Natural killer cell (primary cell): Measurements from ENCODE around the gene METTL25. TPM values are rescaled to one million over a fixed set of nuclear protein-coding genes. Genes with fewer than 3 reads are reported as not detected.

Experiments
- ATAC-seq, 3 donors: fragments of 150-1000 bp in 2 of 3; fragments of 200-7000 bp in 1 of 3; cut with Tn5 transposase; 1 replicate in 1 of 3; 2 replicates in 2 of 3; pipeline ENCODE4 v1.10.0; 2021; ENCODE audit warnings: mild to moderate bottlenecking in 2 of 3, moderate library complexity in 2 of 3
- DNase-seq, 2 donors: peaks; one replicate each; pipeline versions ENCODE4 v3.0.0 to v3.0.0-alpha.2; 2013 to 2021; ENCODE audit warnings: mixed read lengths in 1 of 2
- H3K27ac ChIP-seq: one replicate; pipeline ENCODE4 v1.5.1; 2013; ENCODE audit warnings: mild to moderate bottlenecking, low read length
- H3K27me3 ChIP-seq: one replicate; pipeline ENCODE4 v1.6.1; 2013; ENCODE audit warnings: low read length; ENCODE audit not compliant: control insufficient read depth, insufficient read depth
- H3K36me3 ChIP-seq: one replicate; pipeline ENCODE4 v1.6.1; 2013; ENCODE audit warnings: low read length; ENCODE audit not compliant: control insufficient read depth, insufficient read depth
- H3K4me1 ChIP-seq: one replicate; pipeline ENCODE4 v1.6.1; 2013; ENCODE audit warnings: low read length; ENCODE audit not compliant: control insufficient read depth, insufficient read depth
- H3K4me3 ChIP-seq: one replicate; pipeline ENCODE4 v1.5.1; 2013; ENCODE audit warnings: low read length
- H3K9me3 ChIP-seq: one replicate; pipeline ENCODE4 v1.6.1; 2013; ENCODE audit warnings: low read length; ENCODE audit not compliant: control insufficient read depth, insufficient read depth
- H3K27ac Mint-ChIP-seq, 2 donors: one replicate each; pipeline ENCODE4 v1.8.0; 2022; ENCODE audit warnings: mild to moderate bottlenecking in 2 of 2, mixed read lengths in 2 of 2, moderate library complexity in 1 of 2
- H3K27me3 Mint-ChIP-seq, 2 donors: one replicate each; pipeline ENCODE4 v1.8.0; 2022; ENCODE audit warnings: low read depth in 2 of 2, mixed read lengths in 2 of 2
- H3K36me3 Mint-ChIP-seq: one replicate; pipeline ENCODE4 v1.8.0; 2022; ENCODE audit warnings: mixed read lengths
- H3K4me1 Mint-ChIP-seq, 2 donors: one replicate each; pipeline ENCODE4 v1.8.0; 2022; ENCODE audit warnings: mixed read lengths in 2 of 2
- H3K4me3 Mint-ChIP-seq: one replicate; pipeline ENCODE4 v1.8.0; 2022; ENCODE audit warnings: mild to moderate bottlenecking, moderate library complexity, mixed read lengths
- H3K9me3 Mint-ChIP-seq, 2 donors: one replicate each; pipeline ENCODE4 v1.8.0; 2022; ENCODE audit warnings: mixed read lengths in 2 of 2
- CTCF ChIP-seq: fragments of 200-600 bp; IDR thresholded peaks from one replicate; pipeline ENCODE4 v1.8.0; 2022; ENCODE audit warnings: antibody characterized with exemption
- WGBS: methylation state at CpG from one replicate; pipeline ENCODE4 v1.1.7; 2013; ENCODE audit warnings: missing lambda C conversion rate; ENCODE audit not compliant: insufficient coverage; 5-methylcytosine and 5-hydroxymethylcytosine counted together
- intact Hi-C: fragments of 100-400 bp; cut with micrococcal nuclease; formaldehyde crosslinking; loops from one replicate; pipeline ENCODE4 v1.14.2; 2022
- total RNA-seq, 4 donors: library from RNA; stranded (reverse); fragments of 120-200 nt in 1 of 4; gene quantifications; one replicate each; pipeline versions ENCODE4 v1.2.3 to v1.2.4, GENCODE V29; 2013 to 2022

METTL25 gene
- total RNA-seq, 3 donors from 2014 or later (not counting 1 experiment from before 2014, with no cell fraction given): 15.4 to 21.2 (median 17.8) TPM

GRCh38 chr12:82437744-82438143 is 79.4 kb downstream of the METTL25 start:
- Mint-ChIP-seq H3K27ac (no peak overlapping the region), H3K36me3 (peaks cover 15% of the 10 kb centered on the region), H3K9me3 (no peaks in the 10 kb centered on the region), H3K4me1 (no peaks in the 10 kb centered on the region), H3K27me3 (no peaks in the 10 kb centered on the region), H3K4me3 (no peak overlapping the region)
- H3K4me1 ChIP-seq: no peaks in the 10 kb centered on the region
- H3K27me3 ChIP-seq: no peaks in the 10 kb centered on the region
- 91% methylated on average over 2 of the region's 3 CpGs for WGBS
- intact Hi-C loops: no loop called here
- H3K36me3 ChIP-seq: peaks cover 17% of the 10 kb centered on the region
- H3K4me3 ChIP-seq: no peak overlapping the region
- no peaks in the 10 kb centered on the region for H3K9me3 ChIP-seq
- TF ChIP-seq CTCF: no peak
- DNase-seq (no peak), ATAC-seq (no peak)
- H3K27ac ChIP-seq: no peak overlapping the region

GRCh38 chr12:82438356-82438755 is 80.0 kb downstream of the METTL25 start:
- no peaks in the 10 kb centered on the region for H3K4me1 ChIP-seq
- 94% methylated on average over 3 of the region's 4 CpGs for WGBS
- Mint-ChIP-seq H3K36me3 (peaks cover 15% of the 10 kb centered on the region), H3K9me3 (no peaks in the 10 kb centered on the region), H3K27me3 (no peaks in the 10 kb centered on the region), H3K27ac (no peak overlapping the region), H3K4me1 (peaks cover 0 to 6% of the 10 kb centered on the region in 2 donors), H3K4me3 (no peak overlapping the region)
- intact Hi-C loops: no loop called here
- H3K4me3 ChIP-seq: no peak overlapping the region
- H3K27me3 ChIP-seq: no peaks in the 10 kb centered on the region
- H3K9me3 ChIP-seq: no peaks in the 10 kb centered on the region
- no peak overlapping the region for H3K27ac ChIP-seq
- ATAC-seq (no peak), DNase-seq (no peak)
- no peak for TF ChIP-seq CTCF
- H3K36me3 ChIP-seq: peaks cover 17% of the 10 kb centered on the region

GRCh38 chr12:82440885-82441284 is 82.6 kb downstream of the METTL25 start:
- Histone ChIP-seq H3K4me3 (no peak overlapping the region), H3K4me1 (no peaks in the 10 kb centered on the region), H3K9me3 (no peaks in the 10 kb centered on the region), H3K27ac (no peak overlapping the region), H3K36me3 (peaks cover 20% of the 10 kb centered on the region), H3K27me3 (no peaks in the 10 kb centered on the region)
- no peak for TF ChIP-seq CTCF
- Mint-ChIP-seq H3K27me3 (no peaks in the 10 kb centered on the region), H3K4me3 (no peak overlapping the region), H3K36me3 (peaks cover 15% of the 10 kb centered on the region), H3K9me3 (no peaks in the 10 kb centered on the region), H3K4me1 (peaks cover 0 to 6% of the 10 kb centered on the region in 2 donors), H3K27ac (no peak overlapping the region)
- DNase-seq (no peak), ATAC-seq (no peak)
- intact Hi-C loops: no loop called here
- WGBS: no CpG with 5 or more reads among the region's 1 CpG

GRCh38 chr12:82448911-82449578 is 90.7 kb downstream of the METTL25 start:
- WGBS: no CpG with 5 or more reads among the region's 2 CpGs
- Mint-ChIP-seq H3K4me1 (no peaks in the 10 kb centered on the region), H3K27me3 (no peaks in the 10 kb centered on the region), H3K27ac (no peak overlapping the region), H3K36me3 (no peaks in the 10 kb centered on the region), H3K4me3 (no peak overlapping the region), H3K9me3 (no peaks in the 10 kb centered on the region)
- Histone ChIP-seq H3K27me3 (no peaks in the 10 kb centered on the region), H3K27ac (no peak overlapping the region), H3K4me1 (no peaks in the 10 kb centered on the region), H3K4me3 (no peak overlapping the region), H3K36me3 (peaks cover 3% of the 10 kb centered on the region), H3K9me3 (no peaks in the 10 kb centered on the region)
- intact Hi-C loops: no loop called here
- TF ChIP-seq CTCF: no peak
- no peak for DNase-seq
- no peak for ATAC-seq
